Calu3 (cell line): ENCODE measurements around the gene NTF3. TPM values are rescaled to one million over a fixed set of nuclear protein-coding genes. Genes with fewer than 3 reads are reported as not detected.

ENCODE experiments used
- BruUV-seq: library from RNA; stranded (reverse); fragments of 400-500 nt; replicated peaks from 2 replicates; lab custom pipeline; 2021; lab: Mats Ljungman, UMichigan
- CTCF ChIA-PET: fragments of 300-600 bp; sonication (Branson Sonifier 250); formaldehyde crosslinking; loops from one replicate; lab custom pipeline; 2022; ENCODE audit warnings: antibody characterized with exemption; lab: Charles Lee
- DNase-seq: peaks from one replicate; pipeline ENCODE4 v3.0.0; 2022
- H3K27ac Mint-ChIP-seq: one replicate; pipeline ENCODE4 v1.8.0; 2022; ENCODE audit warnings: mixed read lengths; ENCODE audit not compliant: unreplicated experiment
- H3K27me3 Mint-ChIP-seq: one replicate; pipeline ENCODE4 v1.8.0; 2022; ENCODE audit warnings: mixed read lengths; ENCODE audit not compliant: unreplicated experiment
- H3K36me3 Mint-ChIP-seq: one replicate; pipeline ENCODE4 v1.8.0; 2022; ENCODE audit warnings: mild to moderate bottlenecking, moderate library complexity, mixed read lengths; ENCODE audit not compliant: insufficient read depth, unreplicated experiment
- H3K4me1 Mint-ChIP-seq: one replicate; pipeline ENCODE4 v1.8.0; 2022; ENCODE audit warnings: mild to moderate bottlenecking, low read depth, mixed read lengths; ENCODE audit not compliant: unreplicated experiment
- H3K4me3 Mint-ChIP-seq: one replicate; pipeline ENCODE4 v1.8.0; 2022; ENCODE audit warnings: mild to moderate bottlenecking, low read depth, moderate library complexity, mixed read lengths; ENCODE audit not compliant: unreplicated experiment
- H3K9me3 Mint-ChIP-seq: one replicate; pipeline ENCODE4 v1.8.0; 2022; ENCODE audit warnings: low read depth, mixed read lengths; ENCODE audit not compliant: unreplicated experiment
- CTCF ChIP-seq: fragments of 200-600 bp; IDR thresholded peaks from one replicate; pipeline ENCODE4 v1.8.0; 2022; ENCODE audit warnings: antibody characterized with exemption; ENCODE audit not compliant: unreplicated experiment
- intact Hi-C: fragments of 100-400 bp; cut with micrococcal nuclease; formaldehyde crosslinking; loops from one replicate; pipeline ENCODE4 v1.10.0; 2022; ENCODE audit not compliant: unreplicated experiment
- total RNA-seq: library from RNA; stranded (reverse); gene quantifications from 2 replicates; pipeline ENCODE4 v1.2.3, GENCODE V29; 2022

The NTF3 gene
- total RNA-seq, 1 experiment from 2014 or later = not detected

GRCh38 chr12:5428332-5429221 is 3.3 kb upstream of the NTF3 start:
- intact Hi-C loops = no loop called here
- H3K4me1 Mint-ChIP-seq = no peaks in the 10 kb centered on the region
- no peak overlapping the region for H3K27ac Mint-ChIP-seq
- no peak for DNase-seq
- TF ChIP-seq CTCF = no peak
- peaks cover 2% of the 10 kb centered on the region for H3K9me3 Mint-ChIP-seq
- BruUV-seq = no TSS peak
- H3K4me3 Mint-ChIP-seq = no peak overlapping the region
- H3K36me3 Mint-ChIP-seq = no peaks in the 10 kb centered on the region
- H3K27me3 Mint-ChIP-seq = no peaks in the 10 kb centered on the region
- CTCF ChIA-PET = no interaction called here

GRCh38 chr12:5429741-5430557 is 2.0 kb upstream of the NTF3 start:
- Mint-ChIP-seq H3K9me3 (peaks cover 2% of the 10 kb centered on the region), H3K4me3 (no peak overlapping the region), H3K4me1 (no peaks in the 10 kb centered on the region), H3K27ac (no peak overlapping the region), H3K36me3 (no peaks in the 10 kb centered on the region), H3K27me3 (no peaks in the 10 kb centered on the region)
- CTCF ChIA-PET = no interaction called here
- no peak for DNase-seq
- intact Hi-C loops = no loop called here
- TF ChIP-seq CTCF = no peak
- BruUV-seq = no TSS peak

GRCh38 chr12:5430641-5431603 is 986 bp upstream of the NTF3 start:
- H3K4me1 Mint-ChIP-seq = no peaks in the 10 kb centered on the region
- no peak overlapping the region for H3K27ac Mint-ChIP-seq
- H3K4me3 Mint-ChIP-seq = no peak overlapping the region
- H3K36me3 Mint-ChIP-seq = no peaks in the 10 kb centered on the region
- TF ChIP-seq CTCF = no peak
- CTCF ChIA-PET = no interaction called here
- no peak for DNase-seq
- intact Hi-C loops = no loop called here
- peaks cover 2% of the 10 kb centered on the region for H3K9me3 Mint-ChIP-seq
- no peaks in the 10 kb centered on the region for H3K27me3 Mint-ChIP-seq
- no TSS peak for BruUV-seq
